ENCODE data around the gene FAM221A.

- no peak for TF ChIP-seq CTCF (IDR thresholded peaks at IDR 0.05)
- TF ChIP-seq EZH2 (IDR thresholded peaks at IDR 0.05; ENCODE audit: borderline replicate concordance, insufficient read depth, low read depth, low read length, poor library complexity, severe bottlenecking): no peak
Observed at GRCh38 chr7:23713285-23714149, 33.5 kb downstream of the FAM221A start.

All from B cell (primary cell).